ENCODE data around the gene KCTD2. TPM values are rescaled to one million over a fixed set of nuclear protein-coding genes. Genes with fewer than 3 reads are reported as not detected.
A peak's percentile ranks its signal among the peaks of the same experiment; 100 is the strongest.
"Not testable (repeated sequence)": the region's sequence is repeated elsewhere in the genome, so short reads cannot be mapped to it uniquely, and the experiment has no call there.

The KCTD2 gene
- total RNA-seq, 2 experiments from 2014 or later: 14.1 to 14.7 TPM

- Mint-ChIP-seq H3K9me3 (no peaks in the 10 kb centered on the region), H3K36me3 (peaks cover 2% of the 10 kb centered on the region), H3K4me1 (peaks cover 19% of the 10 kb centered on the region), H3K27me3 (no peaks in the 10 kb centered on the region), H3K27ac (no peak overlapping the region), H3K4me3 (no peak overlapping the region)
- no peak for DNase-seq
Observed at GRCh38 chr17:75059369-75060345, 12.6 kb downstream of the KCTD2 start.

GRCh38 chr17:75060434-75061054 is 13.5 kb downstream of the KCTD2 start:
- Mint-ChIP-seq H3K36me3 (peaks cover 3% of the 10 kb centered on the region), H3K4me1 (peaks cover 28% of the 10 kb centered on the region), H3K27me3 (no peaks in the 10 kb centered on the region), H3K9me3 (no peaks in the 10 kb centered on the region), H3K27ac (no peak overlapping the region), H3K4me3 (no peak overlapping the region)
- DNase-seq: no peak

DNA sequence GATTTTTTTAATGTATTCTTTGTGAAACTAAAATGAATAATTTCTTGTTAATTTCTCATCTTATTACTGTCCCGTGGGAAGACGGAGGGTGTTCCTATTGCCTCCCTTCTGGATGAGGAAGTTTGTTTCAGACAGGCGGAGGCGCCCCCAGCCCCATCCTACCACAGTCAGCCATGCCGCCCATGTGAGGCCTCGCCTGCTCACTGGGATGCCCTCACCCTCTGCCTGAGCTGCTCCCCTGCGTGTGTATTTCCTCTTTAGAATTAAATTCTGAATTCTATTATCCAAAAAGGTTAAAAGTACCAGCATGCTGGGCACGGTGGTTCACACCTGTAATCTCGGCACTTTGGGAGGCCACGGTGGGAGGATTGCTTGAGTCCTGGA is 14.0 kb downstream of the KCTD2 start:
- H3K4me3 Mint-ChIP-seq: no peak overlapping the region
- H3K9me3 Mint-ChIP-seq: no peaks in the 10 kb centered on the region
- no peak overlapping the region for H3K27ac Mint-ChIP-seq
- H3K4me1 Mint-ChIP-seq: peaks cover 30% of the 10 kb centered on the region
- H3K36me3 Mint-ChIP-seq: peaks cover 3% of the 10 kb centered on the region
- H3K27me3 Mint-ChIP-seq: no peaks in the 10 kb centered on the region
- no peak for DNase-seq

DNA sequence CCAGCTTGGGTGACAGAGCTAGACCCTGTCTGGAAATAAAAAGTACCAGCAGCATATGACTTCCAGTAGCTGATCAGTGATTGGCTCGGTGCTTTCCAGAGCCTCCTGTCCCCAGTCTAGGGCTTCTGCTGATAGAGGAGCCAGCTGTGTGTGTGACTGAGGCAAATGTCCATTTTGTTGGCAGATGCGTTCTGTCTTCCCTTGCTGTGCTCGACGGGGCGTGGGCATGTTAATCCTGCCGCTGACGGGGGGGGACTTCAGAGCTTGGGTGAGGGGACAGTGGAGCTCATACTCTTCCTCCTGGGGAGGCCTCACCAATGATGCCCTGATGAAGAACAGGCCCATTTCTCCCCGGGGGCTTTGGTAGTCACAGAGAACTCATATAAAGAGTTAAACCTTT is 14.6 kb downstream of the KCTD2 start:
- H3K9me3 Mint-ChIP-seq: no peaks in the 10 kb centered on the region
- DNase-seq: no peak
- no peak overlapping the region for H3K27ac Mint-ChIP-seq
- H3K27me3 Mint-ChIP-seq: no peaks in the 10 kb centered on the region
- H3K4me1 Mint-ChIP-seq: peaks cover 30% of the 10 kb centered on the region
- H3K36me3 Mint-ChIP-seq: peaks cover 2% of the 10 kb centered on the region
- no peak overlapping the region for H3K4me3 Mint-ChIP-seq

DNA sequence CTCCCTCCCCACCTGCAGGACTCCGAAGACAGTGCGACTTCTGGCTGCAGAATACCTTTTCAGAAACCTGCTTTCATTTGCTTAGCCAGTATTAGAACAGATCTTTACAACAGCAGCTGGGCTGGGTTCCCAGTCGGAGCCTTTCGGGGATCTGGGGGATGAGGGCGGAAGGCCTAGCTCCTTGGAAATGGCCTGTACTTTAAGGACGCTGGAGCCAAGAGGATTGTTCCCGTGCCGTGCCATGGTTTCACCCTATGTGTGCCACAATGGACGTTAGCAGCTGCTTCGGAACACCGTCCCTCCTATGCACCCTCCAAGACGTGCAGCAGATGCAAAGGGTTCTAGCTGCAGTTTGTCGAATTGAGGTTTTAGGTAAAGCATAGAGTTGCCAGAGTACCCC is 16.2 kb downstream of the KCTD2 start:
- Mint-ChIP-seq H3K27me3 (no peaks in the 10 kb centered on the region), H3K9me3 (no peaks in the 10 kb centered on the region), H3K4me1 (peaks cover 39% of the 10 kb centered on the region), H3K27ac (no peak overlapping the region), H3K4me3 (no peak overlapping the region), H3K36me3 (peaks cover 2% of the 10 kb centered on the region)
- DNase-seq: no peak

DNA sequence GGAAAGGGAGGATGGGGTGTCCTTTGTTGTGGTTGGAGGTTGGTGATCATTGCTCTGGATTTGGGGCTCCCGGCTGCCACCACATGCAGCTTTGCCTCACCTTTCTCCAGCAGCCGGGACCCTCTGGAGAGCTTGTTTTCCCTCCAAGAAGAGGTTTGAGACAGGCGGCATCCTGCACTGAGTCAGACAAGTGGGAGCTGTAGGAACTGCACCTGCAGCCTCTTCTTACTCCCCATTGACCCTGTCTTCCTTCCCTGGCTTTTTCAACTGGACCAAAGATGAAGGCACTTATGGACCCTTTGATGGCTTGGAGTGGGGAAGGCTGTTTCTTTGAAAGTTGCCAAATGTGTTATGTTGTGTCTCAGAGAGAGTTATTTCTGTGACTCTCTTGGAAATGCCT is 16.6 kb downstream of the KCTD2 start:
- no peaks in the 10 kb centered on the region for H3K9me3 Mint-ChIP-seq
- H3K4me1 Mint-ChIP-seq: peaks cover 39% of the 10 kb centered on the region
- DNase-seq: no peak
- H3K36me3 Mint-ChIP-seq: peaks cover 2% of the 10 kb centered on the region
- H3K4me3 Mint-ChIP-seq: no peak overlapping the region
- no peaks in the 10 kb centered on the region for H3K27me3 Mint-ChIP-seq
- no peak overlapping the region for H3K27ac Mint-ChIP-seq

DNA sequence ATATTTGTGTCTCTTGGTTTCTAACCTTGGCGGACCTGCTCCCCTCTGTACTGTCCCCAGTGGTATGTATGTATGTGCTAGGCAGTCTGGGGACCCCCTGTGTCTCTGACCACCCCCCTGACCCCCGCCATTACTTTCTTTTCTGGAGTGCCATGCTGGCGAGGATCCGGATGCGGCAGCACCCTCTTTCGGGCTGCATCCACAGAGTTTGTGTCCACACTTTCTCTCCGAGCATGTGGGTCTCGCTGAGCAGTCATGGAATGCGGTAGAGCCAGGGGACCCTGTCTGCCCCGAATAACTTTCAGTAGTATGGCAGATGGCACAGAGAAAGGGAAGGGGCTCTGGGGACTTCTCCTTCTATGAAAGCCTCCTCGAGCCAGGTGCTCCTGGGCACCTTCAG is 17.0 kb downstream of the KCTD2 start:
- peaks cover 2% of the 10 kb centered on the region for H3K36me3 Mint-ChIP-seq
- no peak overlapping the region for H3K4me3 Mint-ChIP-seq
- no peaks in the 10 kb centered on the region for H3K27me3 Mint-ChIP-seq
- H3K27ac Mint-ChIP-seq: no peak overlapping the region
- H3K4me1 Mint-ChIP-seq: peaks cover 41% of the 10 kb centered on the region
- H3K9me3 Mint-ChIP-seq: no peaks in the 10 kb centered on the region
- DNase-seq: no peak

DNA sequence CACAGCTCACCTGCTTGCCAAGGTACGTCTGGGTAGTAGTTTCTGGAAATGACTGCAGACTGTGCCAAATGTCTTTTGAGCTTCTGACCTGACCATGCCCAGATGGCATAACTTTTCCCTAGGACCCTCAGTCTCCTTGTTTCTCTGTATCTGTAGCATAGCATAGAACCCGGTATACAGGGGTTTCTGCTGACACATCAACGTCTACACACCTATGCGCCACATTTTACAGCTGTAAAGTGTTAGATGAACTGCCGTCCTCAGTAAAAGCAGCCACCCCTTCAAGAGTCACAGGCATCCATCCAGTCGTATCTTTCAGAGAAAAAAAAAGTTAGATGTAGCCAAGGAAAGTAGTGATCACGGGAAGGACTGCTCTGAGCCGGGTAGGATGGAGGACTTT is 17.4 kb downstream of the KCTD2 start:
- no peak for DNase-seq
- no peaks in the 10 kb centered on the region for H3K27me3 Mint-ChIP-seq
- H3K36me3 Mint-ChIP-seq: peaks cover 2% of the 10 kb centered on the region
- no peaks in the 10 kb centered on the region for H3K9me3 Mint-ChIP-seq
- no peak overlapping the region for H3K4me3 Mint-ChIP-seq
- H3K27ac Mint-ChIP-seq: peak overlapping the region; percentile 48
- peaks cover 40% of the 10 kb centered on the region for H3K4me1 Mint-ChIP-seq

DNA sequence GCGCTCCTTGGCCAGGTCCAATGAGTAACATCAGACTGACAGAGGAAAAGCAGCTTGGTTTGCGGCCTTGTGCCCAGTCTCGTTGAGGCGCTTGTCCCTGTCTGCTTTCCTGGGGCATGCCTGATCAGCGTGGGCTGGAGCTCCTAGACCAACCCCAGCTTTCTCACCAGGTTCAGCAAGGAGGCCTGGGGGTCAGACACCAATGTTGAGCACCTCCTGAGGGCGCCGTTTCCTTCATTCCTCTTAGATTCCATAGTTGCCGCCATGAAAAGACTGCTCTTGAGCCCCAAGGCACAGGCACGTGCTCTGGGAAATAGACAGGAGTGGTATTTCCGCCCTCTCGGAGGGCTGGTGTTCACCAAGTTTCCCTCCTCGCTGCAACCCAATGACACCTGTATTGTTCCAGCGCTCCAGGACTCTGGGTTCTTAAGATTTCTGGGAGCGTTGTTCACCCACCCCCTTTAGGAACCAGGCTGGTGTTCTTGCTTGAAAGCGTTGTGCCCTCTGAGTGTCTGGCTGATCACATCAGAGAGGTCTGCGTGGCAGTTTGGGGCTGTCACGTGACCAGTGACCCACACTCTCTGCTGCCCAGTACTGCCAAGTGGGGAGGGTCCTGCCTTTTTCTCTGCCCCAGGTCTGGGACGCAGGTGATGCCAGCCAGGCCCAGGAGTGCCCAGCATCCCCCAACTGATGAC is 18.0 kb downstream of the KCTD2 start:
- Mint-ChIP-seq H3K9me3 (no peaks in the 10 kb centered on the region), H3K27me3 (no peaks in the 10 kb centered on the region), H3K27ac (peak overlapping the region; percentile 81), H3K4me1 (peaks cover 34% of the 10 kb centered on the region), H3K36me3 (peaks cover 2% of the 10 kb centered on the region), H3K4me3 (peak overlapping the region; percentile 46)
- no peak for DNase-seq

DNA sequence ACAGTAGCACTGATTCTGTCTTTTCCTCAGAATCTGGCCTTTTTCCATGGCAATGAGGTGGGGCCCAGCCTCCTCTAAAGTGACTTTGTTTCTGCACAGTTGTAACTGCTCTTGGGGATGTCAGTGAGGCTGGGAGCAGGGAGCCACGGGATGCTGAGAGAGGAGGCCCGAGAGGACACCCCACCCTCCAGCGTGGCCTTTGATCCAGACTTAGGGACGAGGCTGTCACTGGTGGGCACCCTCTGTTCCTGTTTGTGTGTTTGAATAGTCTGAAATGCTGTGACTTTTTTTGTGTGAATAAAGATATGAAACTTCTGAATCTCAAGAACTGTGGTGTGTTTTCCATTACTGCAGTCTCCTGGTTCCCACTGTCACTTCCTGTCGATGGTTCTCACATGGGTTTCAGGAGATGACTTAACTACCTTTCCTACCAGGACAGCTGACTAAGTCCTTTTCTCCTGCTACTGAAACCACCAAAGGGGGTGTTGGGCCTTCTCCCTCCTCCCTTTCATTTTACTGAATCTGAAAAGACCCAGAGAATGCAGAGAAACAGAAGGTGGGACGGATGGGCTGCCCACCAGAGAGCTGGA is 18.6 kb downstream of the KCTD2 start:
- Mint-ChIP-seq H3K9me3 (no peaks in the 10 kb centered on the region), H3K4me1 (peaks cover 34% of the 10 kb centered on the region), H3K4me3 (peak overlapping the region; percentile 46), H3K27me3 (no peaks in the 10 kb centered on the region), H3K27ac (peak overlapping the region; percentile 81), H3K36me3 (peaks cover 2% of the 10 kb centered on the region)
- DNase-seq: peak; percentile 28

- Mint-ChIP-seq H3K4me3 (no peak overlapping the region), H3K27me3 (no peaks in the 10 kb centered on the region), H3K4me1 (peaks cover 34% of the 10 kb centered on the region), H3K36me3 (peaks cover 2% of the 10 kb centered on the region), H3K27ac (peak overlapping the region; percentile 25), H3K9me3 (no peaks in the 10 kb centered on the region)
- no peak for DNase-seq
Observed at GRCh38 chr17:75067856-75068255, 20.8 kb downstream of the KCTD2 start.

- Mint-ChIP-seq H3K27ac (no peak overlapping the region), H3K4me3 (no peak overlapping the region), H3K27me3 (no peaks in the 10 kb centered on the region), H3K4me1 (peaks cover 34% of the 10 kb centered on the region), H3K36me3 (peaks cover 2% of the 10 kb centered on the region), H3K9me3 (no peaks in the 10 kb centered on the region)
- no peak for DNase-seq
Observed at GRCh38 chr17:75068750-75069149, 21.7 kb downstream of the KCTD2 start.

GRCh38 chr17:75069783-75070182 is 22.8 kb downstream of the KCTD2 start:
- Mint-ChIP-seq H3K27ac (no peak overlapping the region), H3K36me3 (peaks cover 2% of the 10 kb centered on the region), H3K4me3 (no peak overlapping the region), H3K9me3 (no peaks in the 10 kb centered on the region), H3K27me3 (no peaks in the 10 kb centered on the region), H3K4me1 (peaks cover 28% of the 10 kb centered on the region)
- DNase-seq: no peak

GRCh38 chr17:75071478-75072271 is 24.6 kb downstream of the KCTD2 start:
- H3K27me3 Mint-ChIP-seq, H3K36me3 Mint-ChIP-seq, H3K9me3 Mint-ChIP-seq, H3K27ac Mint-ChIP-seq, DNase-seq, H3K4me3 Mint-ChIP-seq: not testable (repeated sequence)
- H3K4me1 Mint-ChIP-seq: peaks cover 11% of the 10 kb centered on the region
